Loucy (cell line): ENCODE measurements around the gene HMGN3.

Experiments used
- CTCF ChIP-seq: fragments of 200-600 bp; sonication (generic); conservative IDR thresholded peaks from 2 replicates; pipeline ENCODE4 v1.5.1; 2014; ENCODE audit warnings: mild to moderate bottlenecking, antibody characterized with exemption, low read length
- EZH2phosphoT487 ChIP-seq: fragments of 200-600 bp; IDR thresholded peaks from 2 replicates; pipeline ENCODE4 v1.6.1; 2018; ENCODE audit warnings: antibody characterized with exemption, mild to moderate bottlenecking, moderate library complexity, borderline replicate concordance

GRCh38 chr6:79266051-79266450, 31.6 kb upstream of the HMGN3 start:
- no peak for TF ChIP-seq CTCF
- TF ChIP-seq EZH2phosphoT487, result no peak
